Measurements from ENCODE around the gene CHP2. TPM values are rescaled to one million over a fixed set of nuclear protein-coding genes. Genes with fewer than 3 reads are reported as not detected.

CHP2 gene
- total and polyA plus RNA-seq, 2 of the 13 experiments (the other 11 are each of a cell fraction or from before 2014, with no cell fraction given) = not detected

DNA sequence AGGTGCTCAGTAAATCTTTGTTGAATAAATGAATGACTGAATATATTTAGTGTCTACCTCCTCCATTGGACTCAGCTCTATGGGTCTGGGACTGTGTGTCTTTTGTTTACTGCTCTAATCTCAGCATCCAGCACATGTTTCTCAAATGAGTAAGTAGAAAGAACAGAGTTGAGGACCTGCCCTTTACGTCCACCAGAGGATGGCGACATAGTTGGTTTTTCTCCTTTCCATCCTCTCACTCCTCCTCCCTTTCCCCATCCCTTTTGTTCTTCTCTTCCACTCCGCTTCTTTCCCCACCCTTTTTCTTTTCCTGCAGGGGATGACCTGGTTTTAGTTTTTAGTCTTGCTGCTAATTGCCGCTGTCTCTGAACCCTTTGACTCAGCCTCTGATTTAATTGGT, 12.1 kb upstream of the CHP2 start:
- Histone ChIP-seq H3K79me2 (ENCODE audit: insufficient read depth, low read length) (no peaks in the 10 kb centered on the region), H3K27ac (ENCODE audit: extremely low read length, insufficient read depth, low read length) (no peak overlapping the region), H3K36me3 (replicated peaks in 1 of 2; ENCODE audit: control insufficient read depth in 1 of 2, insufficient read depth in 2 of 2, low read length in 2 of 2) (no peaks in the 10 kb centered on the region), H3K9ac (ENCODE audit: insufficient read depth, low read depth, low read length) (no peak overlapping the region), H3K9me3 (ENCODE audit: low read length) (no peaks in the 10 kb centered on the region), H3K4me2 (ENCODE audit: low read depth, low read length) (no peak overlapping the region), H4K20me1 (ENCODE audit: insufficient read depth, low read length) (no peaks in the 10 kb centered on the region), H3K4me1 (ENCODE audit: insufficient read depth, low read length) (peaks cover 10% of the 10 kb centered on the region), H2AFZ (ENCODE audit: low read length) (no peak overlapping the region), H3K4me3 (replicated peaks in 1 of 3; ENCODE audit: insufficient read depth in 1 of 3, low read depth in 2 of 3, low read length in 3 of 3) (no peak overlapping the region), H3K27me3 (ENCODE audit: control insufficient read depth in 1 of 2, insufficient read depth in 2 of 2, low read length in 2 of 2) (peaks cover 0 to 4% of the 10 kb centered on the region in 2 experiments; a peak in 2 of 5 replicates)
- DNase-seq (ENCODE audit: low spot score) (no peak), FAIRE-seq (no peak), ATAC-seq (no peak)
- 49% methylated on average over 4 of the region's 4 CpGs for whole genome bisulfite sequencing (ENCODE audit: low lambda C conversion rate)
- TF ChIP-seq HNRNPK (IDR thresholded peaks at IDR 0.05; ENCODE audit: low read depth, low read length, poor library complexity, severe bottlenecking) = peak; percentile 29
- peak; percentile 23 for TF ChIP-seq RBM22 (optimal IDR thresholded peaks at IDR 0.05; ENCODE audit: low read length)
- TF ChIP-seq ETV5 (CRISPR knock-in tag; IDR thresholded peaks at IDR 0.05; ENCODE audit: borderline replicate concordance) = no peak
- TF ChIP-seq, protein P1, sequence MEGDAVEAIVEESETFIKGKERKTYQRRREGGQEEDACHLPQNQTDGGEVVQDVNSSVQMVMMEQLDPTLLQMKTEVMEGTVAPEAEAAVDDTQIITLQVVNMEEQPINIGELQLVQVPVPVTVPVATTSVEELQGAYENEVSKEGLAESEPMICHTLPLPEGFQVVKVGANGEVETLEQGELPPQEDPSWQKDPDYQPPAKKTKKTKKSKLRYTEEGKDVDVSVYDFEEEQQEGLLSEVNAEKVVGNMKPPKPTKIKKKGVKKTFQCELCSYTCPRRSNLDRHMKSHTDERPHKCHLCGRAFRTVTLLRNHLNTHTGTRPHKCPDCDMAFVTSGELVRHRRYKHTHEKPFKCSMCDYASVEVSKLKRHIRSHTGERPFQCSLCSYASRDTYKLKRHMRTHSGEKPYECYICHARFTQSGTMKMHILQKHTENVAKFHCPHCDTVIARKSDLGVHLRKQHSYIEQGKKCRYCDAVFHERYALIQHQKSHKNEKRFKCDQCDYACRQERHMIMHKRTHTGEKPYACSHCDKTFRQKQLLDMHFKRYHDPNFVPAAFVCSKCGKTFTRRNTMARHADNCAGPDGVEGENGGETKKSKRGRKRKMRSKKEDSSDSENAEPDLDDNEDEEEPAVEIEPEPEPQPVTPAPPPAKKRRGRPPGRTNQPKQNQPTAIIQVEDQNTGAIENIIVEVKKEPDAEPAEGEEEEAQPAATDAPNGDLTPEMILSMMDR (CRISPR knock-in tag; IDR thresholded peaks at IDR 0.05) = 0 out of 2 replicates have a peak, but pooled peaks have one; percentile 19
- TF ChIP-seq, protein P2, sequence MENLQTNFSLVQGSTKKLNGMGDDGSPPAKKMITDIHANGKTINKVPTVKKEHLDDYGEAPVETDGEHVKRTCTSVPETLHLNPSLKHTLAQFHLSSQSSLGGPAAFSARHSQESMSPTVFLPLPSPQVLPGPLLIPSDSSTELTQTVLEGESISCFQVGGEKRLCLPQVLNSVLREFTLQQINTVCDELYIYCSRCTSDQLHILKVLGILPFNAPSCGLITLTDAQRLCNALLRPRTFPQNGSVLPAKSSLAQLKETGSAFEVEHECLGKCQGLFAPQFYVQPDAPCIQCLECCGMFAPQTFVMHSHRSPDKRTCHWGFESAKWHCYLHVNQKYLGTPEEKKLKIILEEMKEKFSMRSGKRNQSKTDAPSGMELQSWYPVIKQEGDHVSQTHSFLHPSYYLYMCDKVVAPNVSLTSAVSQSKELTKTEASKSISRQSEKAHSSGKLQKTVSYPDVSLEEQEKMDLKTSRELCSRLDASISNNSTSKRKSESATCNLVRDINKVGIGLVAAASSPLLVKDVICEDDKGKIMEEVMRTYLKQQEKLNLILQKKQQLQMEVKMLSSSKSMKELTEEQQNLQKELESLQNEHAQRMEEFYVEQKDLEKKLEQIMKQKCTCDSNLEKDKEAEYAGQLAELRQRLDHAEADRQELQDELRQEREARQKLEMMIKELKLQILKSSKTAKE (CRISPR knock-in tag; IDR thresholded peaks at IDR 0.05; ENCODE audit: borderline replicate concordance) = no peak
- TF ChIP-seq ZNF672 (CRISPR knock-in tag; IDR thresholded peaks at IDR 0.05) = no peak
- intact Hi-C loops (cut with micrococcal nuclease; ENCODE audit: unreplicated experiment) (no loop called here), in situ Hi-C loops (cut with HindIII; ENCODE audit: extremely low pct_ligation_motif_present, low pct_unique_long_range_greater_than_20kb) (no loop called here)
- ChIA-PET POLR2A (no interaction called here), CTCF (ENCODE audit: low intra/inter-chr PET ratio, low total read pairs) (no interaction called here)
- BruUV-seq (replicated peaks) = no TSS peak

All from HepG2 (cell line).